Kidney glomerular epithelial cell (primary cell): Measurements from ENCODE around the gene PPM1A.
A peak's percentile ranks its signal among the peaks of the same experiment; 100 is the strongest.

Experiments
- DNase-seq: peaks from one replicate; lab custom pipeline; 2025; lab: John Stamatoyannopoulos, UW

The PPM1A gene

GRCh38 chr14:60323199-60323896 is 74.3 kb downstream of the PPM1A start:
- DNase-seq: no peak

GRCh38 chr14:60324837-60325236 is 75.8 kb downstream of the PPM1A start:
- DNase-seq: no peak

- no peak for DNase-seq
Measured at GRCh38 chr14:60326274-60326673, 77.3 kb downstream of the PPM1A start.

DNA sequence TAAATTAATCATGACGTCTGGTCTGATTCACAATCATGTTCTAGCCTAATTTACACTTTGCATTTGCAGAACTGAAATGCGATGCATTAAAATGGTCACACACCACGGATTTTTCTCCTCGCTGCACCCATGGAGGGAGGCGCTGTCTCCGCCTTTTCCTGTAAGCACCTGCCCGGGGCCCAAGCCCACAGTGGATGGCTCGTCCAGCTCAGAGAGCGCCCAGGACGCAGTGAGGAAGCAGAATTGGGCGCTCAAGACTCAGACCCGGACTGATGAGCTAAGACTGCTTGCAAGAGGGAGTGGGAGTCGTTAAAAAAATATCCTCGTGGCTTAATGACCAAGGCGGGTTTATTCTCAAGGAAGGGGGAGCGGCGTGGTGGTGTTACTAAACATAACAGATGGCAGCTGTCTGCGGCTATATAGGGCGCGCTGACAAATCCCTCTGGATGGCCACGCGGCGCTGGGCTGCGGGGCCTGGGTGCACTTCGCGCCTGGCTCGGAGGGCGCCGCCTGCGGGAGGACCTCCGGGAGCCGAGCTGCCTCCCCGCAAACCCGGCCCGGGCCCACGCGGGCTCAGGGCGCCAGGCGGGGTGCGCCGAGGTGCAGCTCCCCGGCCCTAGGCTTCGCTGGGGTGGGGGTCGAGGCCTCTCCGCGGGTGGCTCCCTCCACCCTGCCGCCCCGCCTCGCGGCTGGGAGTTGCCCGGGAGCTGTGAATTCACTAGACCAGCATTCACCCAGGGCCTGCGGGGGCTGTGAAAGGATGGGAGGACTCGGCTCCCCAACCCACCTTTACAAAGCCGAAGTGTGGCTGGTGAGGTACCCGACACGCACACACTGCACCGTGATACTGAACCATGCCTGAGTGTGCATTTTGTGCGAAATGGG is 78.7 kb downstream of the PPM1A start:
- DNase-seq: no peak

DNA sequence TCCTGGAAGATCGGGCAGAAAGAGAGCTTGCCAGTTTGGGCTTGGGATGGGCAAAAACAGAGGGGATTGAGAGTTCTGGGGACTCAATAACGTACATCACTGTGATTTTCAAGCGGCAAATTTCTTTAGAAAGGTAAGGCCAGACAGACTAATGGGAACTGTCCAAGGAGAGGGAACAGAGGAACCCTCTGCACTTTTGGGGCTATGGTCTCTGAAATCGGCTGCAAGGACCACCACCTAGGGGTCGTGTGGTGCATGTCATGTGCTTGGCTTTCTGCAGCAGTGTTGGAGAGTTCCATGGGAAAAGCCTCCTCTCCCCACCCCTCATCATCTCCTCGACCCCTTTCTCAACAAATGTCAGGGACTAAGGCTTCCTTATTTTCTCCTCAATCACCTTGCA is 79.6 kb downstream of the PPM1A start:
- no peak for DNase-seq

DNA sequence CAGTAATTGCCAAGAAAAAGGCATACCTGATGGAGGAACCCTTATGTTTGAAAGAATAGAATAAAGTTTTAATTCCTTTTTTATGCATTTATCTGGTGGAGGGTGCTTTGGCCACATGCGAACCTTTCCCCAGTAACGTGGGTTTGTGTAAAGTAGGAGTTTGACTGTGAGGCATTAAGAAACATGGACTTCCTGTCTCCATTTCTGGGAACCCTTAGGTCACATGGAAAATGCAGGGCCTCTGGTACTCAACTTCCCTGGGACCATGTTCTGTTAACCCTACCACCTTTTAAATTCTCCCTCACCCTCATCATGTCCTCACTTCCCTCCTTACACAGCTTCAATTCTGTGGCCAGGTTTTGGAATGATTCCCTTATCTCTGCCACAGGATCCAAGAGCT is 80.3 kb downstream of the PPM1A start:
- DNase-seq: no peak

DNA sequence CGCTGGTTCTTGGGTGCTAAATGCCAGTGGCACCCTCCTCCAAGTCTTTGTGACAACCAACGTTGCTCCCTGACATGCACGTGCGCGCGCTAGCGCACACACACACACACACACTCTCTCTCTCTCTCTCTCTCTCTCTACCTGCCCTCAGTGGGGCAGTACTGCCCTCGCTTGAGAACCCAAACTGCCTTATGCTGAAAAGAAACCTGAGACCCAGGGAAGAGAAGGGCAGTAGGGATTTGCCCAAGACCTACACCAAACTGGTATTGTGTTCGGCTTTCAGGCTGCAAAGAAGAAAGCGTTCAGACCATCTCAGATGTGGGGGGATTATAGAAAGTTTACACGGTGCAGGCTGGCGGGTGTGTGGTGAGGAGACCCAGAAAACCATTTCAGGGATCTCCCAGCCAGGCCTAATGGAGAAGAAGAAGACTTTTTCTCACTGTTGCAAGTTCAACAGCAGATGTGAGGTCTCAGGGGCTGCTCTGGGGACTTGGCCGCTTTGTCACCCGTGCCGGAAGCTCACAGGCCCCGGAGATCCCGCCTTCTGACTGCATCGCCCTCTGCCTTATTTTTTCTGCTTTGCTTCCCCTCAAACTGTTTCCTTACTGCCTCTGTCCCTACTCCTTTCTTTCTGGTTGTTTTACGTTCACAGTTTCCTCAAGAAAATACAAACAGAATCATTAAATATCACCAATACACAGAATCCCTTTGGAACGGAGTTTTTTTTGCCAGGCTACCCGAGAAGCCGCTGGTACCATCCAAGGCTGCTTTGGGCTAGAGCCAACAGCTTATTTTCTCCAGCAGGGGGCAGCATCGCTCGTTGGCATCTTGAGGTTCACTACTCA is 82.4 kb downstream of the PPM1A start:
- DNase-seq: peak; percentile 69

- no peak for DNase-seq
Measured at GRCh38 chr14:60332046-60332399, 83.0 kb downstream of the PPM1A start.

DNA sequence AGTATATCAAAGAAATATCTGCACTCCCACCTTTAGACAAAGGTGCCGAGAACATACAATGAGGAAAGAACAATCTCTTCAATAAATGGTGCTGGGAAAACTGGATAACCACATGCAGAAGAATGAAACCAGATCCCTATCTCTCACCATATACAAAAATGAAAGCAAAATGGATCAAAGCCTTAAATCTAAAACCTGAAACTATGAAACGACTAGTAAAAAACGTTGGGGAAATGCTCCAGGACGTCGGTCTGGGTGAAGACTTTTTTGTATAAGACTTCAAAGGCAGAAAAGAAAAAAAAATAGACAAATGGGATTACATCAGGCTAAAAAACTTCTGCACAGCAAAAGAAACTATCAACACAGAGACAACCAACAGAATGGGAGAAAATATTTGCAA is 83.8 kb downstream of the PPM1A start:
- no peak for DNase-seq

DNA sequence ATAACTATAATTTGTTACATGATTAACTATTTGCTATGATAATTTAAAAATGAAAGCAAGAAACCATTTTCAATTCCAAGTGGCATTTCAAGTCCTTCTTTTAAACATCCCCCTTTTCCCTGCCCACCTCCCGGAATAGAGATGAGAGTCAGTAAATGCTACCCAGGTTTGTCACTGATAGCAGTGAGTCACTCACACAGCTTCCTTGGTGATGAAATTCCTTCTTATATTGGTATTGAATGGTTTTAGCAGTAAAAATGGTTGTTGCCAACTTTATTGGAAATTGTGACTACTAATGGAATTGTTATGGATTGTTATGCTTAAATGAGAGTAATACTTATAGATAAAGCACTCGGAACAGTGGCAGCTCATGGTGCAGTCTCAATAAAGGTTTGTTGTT is 90.5 kb downstream of the PPM1A start:
- no peak for DNase-seq

DNA sequence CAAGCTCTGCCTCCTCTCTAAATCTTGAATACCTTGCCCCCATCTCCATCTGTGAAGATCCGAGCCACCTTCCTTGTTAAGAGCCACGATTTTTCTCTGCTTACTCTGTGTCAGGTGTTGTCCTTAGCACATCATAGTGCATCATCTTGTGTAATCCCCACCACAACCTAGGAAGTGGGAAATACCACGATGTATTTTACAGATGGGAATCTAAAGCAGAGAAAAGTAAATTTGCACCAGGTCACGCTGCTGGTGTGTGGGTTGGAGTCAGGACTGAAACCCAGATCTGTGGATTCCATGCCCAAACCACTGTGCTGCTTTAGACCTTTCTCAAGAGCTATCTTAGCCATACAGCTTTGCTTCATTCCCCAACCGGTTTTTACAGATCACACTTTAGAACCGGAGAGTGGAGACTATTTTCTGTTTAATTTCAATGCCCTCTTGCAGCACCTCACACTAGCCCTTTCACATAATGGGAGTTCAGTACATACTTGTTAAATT is 94.6 kb downstream of the PPM1A start:
- no peak for DNase-seq

DNA sequence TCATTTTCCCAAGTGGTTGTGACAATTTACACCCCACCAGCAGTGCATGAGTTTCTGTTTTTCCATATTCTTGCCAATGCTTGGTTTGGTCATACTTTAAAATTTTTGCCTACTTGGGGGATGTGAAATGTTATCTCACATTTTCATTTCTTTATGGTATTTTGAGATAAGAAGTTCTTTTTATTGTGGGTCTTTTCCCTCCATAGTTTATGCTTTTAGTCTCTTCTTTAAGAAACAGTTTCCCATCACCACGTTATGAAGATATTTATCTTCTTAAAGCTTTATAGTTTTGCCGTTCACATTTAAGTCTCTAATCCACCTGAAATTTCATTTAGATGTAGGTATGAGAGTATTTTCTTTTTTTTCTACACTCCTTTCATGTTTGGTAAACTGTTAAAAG is 95.7 kb downstream of the PPM1A start:
- no peak for DNase-seq

DNA sequence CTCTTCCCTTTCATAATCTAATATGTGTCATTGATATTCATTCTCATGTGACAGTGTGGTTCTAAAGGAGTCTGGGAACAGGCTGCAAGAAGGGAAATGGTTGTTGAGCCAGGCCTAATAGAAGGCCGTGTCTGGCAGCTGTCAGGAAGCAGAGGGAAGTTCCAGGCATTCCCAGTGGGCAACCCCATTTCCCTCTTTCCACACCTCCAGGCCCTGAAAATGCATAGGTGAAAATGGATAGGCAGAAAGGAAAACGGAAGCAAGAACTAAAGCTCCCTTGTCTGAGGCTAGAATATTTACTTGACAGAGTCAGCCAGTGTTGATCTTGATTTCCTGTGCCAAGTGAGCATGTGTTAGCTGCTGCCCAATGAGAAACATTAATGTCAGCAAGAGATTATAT is 97.7 kb downstream of the PPM1A start:
- no peak for DNase-seq

GRCh38 chr14:60348211-60348610 is 99.2 kb downstream of the PPM1A start:
- no peak for DNase-seq
